ENCODE measurements around the gene IL19. TPM values are rescaled to one million over a fixed set of nuclear protein-coding genes. Genes with fewer than 3 reads are reported as not detected.
A peak's percentile ranks its signal among the peaks of the same experiment; 100 is the strongest.
"Not testable (repeated sequence)": the region's sequence is repeated elsewhere in the genome, so short reads cannot be mapped to it uniquely, and the experiment has no call there.

IL19 gene
- total RNA-seq, 1 donor from 2014 or later = not detected

- intact Hi-C loops (cut with micrococcal nuclease) = no loop called here
- DNase-seq (no peak), ATAC-seq (no peak)
Observed at GRCh38 chr1:206768472-206769303, 1.9 kb upstream of the IL19 start.

DNA sequence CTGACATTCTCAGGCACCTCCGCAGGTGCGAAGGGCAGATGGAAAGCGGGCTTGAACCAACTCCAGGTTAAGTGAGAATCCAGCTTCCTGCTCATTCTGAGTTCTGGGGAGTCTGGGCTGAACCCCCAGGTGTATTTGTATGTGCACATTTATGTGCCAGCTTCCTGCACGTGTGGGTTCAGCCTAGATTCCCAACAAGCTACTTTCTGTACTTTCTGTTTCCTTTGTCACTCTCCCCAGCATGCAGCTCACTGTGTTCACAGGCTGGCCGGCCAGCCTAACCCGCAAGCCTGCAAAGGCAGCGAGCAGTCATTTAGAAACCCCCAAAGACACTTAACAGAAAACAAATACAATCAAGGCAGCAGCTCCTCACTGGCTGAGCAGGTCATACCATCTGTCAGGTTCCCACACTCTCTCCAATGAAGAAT, 1.3 kb upstream of the IL19 start:
- DNase-seq (no peak), ATAC-seq (no peak)
- intact Hi-C loops (cut with micrococcal nuclease) = no loop called here

DNA sequence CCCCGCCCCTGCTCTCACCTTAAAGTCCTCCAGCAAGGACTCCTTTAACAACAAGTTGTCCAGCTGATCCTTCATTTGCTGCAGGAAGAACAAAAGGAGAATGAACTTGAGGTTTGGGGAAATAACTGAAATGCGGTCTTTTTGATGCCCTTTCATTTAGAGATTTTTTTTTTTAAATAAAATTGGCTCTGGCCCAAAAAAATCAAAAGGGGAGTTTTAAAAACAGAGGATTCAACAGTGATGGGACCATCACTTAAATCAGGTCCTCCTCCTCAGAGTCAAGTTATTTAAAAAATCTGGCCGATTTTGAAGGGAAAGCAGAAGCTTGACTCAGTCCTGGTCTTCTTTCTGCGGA, 742 bp downstream of the IL19 start:
- ATAC-seq = no peak
- intact Hi-C loops (cut with micrococcal nuclease) = no loop called here
- no peak for DNase-seq

- intact Hi-C loops (cut with micrococcal nuclease) = no loop called here
- peak; percentile 41 for DNase-seq
- ATAC-seq = peak; percentile 77
Observed at GRCh38 chr1:206772243-206772937, 1.8 kb downstream of the IL19 start, which contains the start of gene IL10. Gene IL10, minus strand, starts transcription at chr1:206772494. Its CDS starts 59 bp downstream, at chr1:206772435.

DNA sequence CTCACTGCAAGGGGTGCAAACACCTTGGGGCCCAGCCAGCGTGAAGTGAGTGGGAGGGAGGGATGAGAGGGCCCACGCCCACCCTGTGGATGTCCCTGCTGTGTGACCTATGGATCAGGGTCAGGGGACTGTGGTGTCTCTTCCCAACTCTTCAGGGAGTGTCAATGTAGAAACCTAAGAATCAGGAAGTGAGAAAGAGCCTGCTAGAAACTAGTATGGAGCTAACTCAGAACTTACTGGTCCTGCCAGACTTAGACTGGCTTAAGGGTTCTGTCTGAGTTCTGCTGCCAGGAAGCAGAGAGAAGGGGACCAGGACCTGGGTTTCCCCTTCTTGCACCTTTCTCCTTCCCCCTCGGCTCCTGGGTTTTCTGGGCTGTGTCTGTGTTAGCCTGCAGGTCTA, 3.5 kb downstream of the IL19 start:
- intact Hi-C loops (cut with micrococcal nuclease) = no loop called here
- no peak for ATAC-seq
- no peak for DNase-seq

- DNase-seq (no peak), ATAC-seq (no peak)
- intact Hi-C loops (cut with micrococcal nuclease) = no loop called here
Observed at GRCh38 chr1:206776229-206776628, 5.7 kb downstream of the IL19 start.

- DNase-seq = no peak
- no peak for ATAC-seq
- intact Hi-C loops (cut with micrococcal nuclease) = no loop called here
Observed at GRCh38 chr1:206778031-206778430, 7.5 kb downstream of the IL19 start.

- intact Hi-C loops (cut with micrococcal nuclease); ATAC-seq; DNase-seq: not testable (repeated sequence)
Observed at GRCh38 chr1:206778911-206779310, 8.3 kb downstream of the IL19 start.

- DNase-seq (no peak), ATAC-seq (peak; percentile 28)
- intact Hi-C loops (cut with micrococcal nuclease) = no loop called here
Observed at GRCh38 chr1:206779638-206780037, 9.1 kb downstream of the IL19 start.

DNA sequence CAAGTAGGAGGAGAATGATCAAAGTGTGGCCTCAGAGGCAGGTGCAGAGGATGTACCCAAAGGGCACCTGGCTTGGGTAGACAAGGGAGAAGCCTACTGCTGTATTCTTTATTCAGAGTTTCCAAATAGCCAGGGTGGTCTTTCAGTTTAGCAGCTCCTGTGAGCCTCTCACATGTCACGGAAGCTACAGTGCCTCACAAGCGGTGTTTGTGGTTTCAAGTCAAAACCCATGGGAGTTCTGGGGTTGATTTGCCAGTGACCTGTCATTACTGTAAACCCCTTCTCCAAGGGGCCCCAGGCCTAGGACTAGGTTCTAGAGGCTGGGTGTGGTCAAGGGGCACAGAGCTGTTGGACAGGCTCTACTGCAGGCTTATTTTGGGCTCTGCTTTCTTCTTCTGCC, 11.9 kb downstream of the IL19 start:
- intact Hi-C loops (cut with micrococcal nuclease) = no loop called here
- ATAC-seq (no peak), DNase-seq (no peak)

GRCh38 chr1:206783506-206783905, 12.9 kb downstream of the IL19 start:
- ATAC-seq = no peak
- intact Hi-C loops (cut with micrococcal nuclease) = no loop called here
- no peak for DNase-seq

DNA sequence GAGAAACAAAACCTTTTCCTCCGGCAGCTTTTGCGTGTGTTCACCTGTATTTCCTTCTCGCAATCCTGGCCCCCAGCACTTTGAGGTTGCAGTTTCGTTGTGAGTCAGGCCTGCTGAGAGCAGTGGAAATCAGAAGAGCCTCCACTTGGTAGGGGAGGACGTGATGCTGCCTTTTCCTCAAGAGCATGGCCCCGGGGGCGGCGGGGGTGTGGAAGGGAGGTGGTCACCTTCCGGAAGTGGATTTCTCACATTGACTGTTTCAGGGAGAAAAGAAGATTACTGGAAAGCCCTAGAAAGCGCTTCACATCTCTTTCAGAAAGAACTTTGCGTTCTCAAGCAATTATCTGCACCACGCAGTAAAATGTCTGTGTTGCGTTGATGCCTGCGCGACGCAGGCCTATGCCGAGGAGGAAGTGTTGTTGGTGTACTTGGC, 13.9 kb downstream of the IL19 start:
- ATAC-seq (no peak), DNase-seq (no peak)
- intact Hi-C loops (cut with micrococcal nuclease) = no loop called here

DNA sequence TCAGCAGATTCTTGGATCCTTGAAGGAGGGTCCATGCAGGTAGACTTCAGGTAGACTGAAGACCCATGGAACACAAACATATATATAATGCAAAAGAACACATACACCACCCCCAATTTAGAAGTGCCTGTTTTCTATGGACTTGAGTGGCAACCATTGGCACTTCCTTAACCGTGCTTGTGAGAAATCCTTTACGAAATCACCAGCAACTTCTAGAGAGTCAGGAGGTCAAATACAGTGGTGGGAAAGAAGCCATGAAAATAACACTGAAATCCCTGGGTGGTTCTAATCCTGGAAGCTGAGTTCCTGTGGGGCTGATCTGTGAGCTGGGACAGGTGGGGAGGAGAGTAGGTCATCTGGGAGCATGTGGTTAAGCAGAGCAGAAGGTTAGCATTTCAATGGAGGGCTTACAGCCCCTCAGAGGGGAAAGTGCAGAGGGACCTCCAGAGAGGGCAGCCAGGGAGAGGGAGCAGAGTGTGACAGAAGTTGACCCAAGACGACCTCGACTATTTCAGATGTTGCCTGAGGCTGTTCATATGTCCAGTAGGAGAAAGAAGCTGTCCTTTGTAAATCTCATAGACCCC, 14.7 kb downstream of the IL19 start:
- DNase-seq (no peak), ATAC-seq (no peak)
- intact Hi-C loops (cut with micrococcal nuclease) = no loop called here

GRCh38 chr1:206786212-206786886, 15.8 kb downstream of the IL19 start:
- DNase-seq (no peak), ATAC-seq (no peak)
- intact Hi-C loops (cut with micrococcal nuclease) = no loop called here

- intact Hi-C loops (cut with micrococcal nuclease) = no loop called here
- ATAC-seq = no peak
- DNase-seq = no peak
Observed at GRCh38 chr1:206787891-206788290, 17.3 kb downstream of the IL19 start.

DNA sequence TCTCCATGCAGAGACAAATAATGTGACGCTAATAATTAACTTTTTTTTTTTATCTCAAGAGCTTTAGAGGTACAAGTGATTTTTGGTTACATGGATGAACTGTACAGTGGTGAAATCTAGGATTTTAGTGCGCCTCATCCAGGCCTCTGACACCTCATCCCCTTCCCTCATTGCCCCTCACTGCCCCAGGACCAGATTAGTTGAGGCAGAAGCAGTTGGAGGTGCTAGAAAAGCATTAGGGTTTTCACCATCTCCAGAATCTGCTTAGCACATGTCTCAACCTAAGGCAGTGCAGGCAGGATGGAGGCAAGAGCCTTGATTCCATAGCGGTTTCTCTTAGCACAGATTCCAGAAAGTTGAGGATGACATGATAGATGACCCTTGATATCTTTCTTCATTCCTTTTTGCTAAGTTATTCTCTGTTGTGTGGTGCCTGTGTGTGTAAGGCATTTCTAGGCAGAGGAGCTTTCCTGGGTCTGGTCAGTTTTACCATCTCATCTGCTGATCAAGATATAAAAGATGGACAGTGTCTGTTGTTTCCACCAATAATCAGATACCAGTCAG, 18.0 kb downstream of the IL19 start:
- ATAC-seq (no peak), DNase-seq (no peak)
- intact Hi-C loops (cut with micrococcal nuclease) = no loop called here

- no peak for ATAC-seq
- intact Hi-C loops (cut with micrococcal nuclease) = no loop called here
- no peak for DNase-seq
Observed at GRCh38 chr1:206790502-206791250, 20.1 kb downstream of the IL19 start.

DNA sequence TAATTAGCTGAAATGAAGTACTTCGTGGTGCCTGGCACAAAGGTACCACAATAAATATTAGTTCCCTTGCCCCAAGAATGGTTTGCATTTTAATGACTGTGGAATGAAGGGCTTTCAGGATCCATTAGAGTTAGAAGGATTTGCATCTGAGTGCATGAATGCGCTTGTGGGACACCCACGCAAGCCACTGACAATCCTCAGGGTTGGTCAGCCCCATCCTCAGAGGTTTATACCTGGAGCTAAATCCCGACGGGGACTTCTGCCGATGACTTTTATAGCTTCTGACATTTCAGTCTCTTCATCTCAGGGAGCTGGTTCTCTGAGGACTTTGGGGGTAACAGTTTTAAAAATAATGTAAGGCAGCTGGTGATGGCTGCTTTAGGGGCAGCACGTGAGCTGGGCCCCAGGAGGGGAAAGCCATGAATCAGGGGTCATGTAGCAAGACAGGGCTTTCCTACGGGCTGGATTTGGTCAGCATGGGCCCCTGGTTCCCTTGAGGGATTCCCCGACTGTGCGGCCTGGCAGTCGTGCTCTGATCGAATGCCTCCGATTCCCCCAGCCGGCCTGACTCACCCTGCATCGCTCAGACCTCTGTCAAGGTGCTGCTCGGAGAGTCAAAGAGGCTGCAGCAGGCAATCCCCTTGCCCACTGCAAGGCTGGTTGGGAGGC, 22.5 kb downstream of the IL19 start:
- intact Hi-C loops (cut with micrococcal nuclease) = no loop called here
- DNase-seq (no peak), ATAC-seq (no peak)

All from left ventricle myocardium superior (tissue), 1 donor.